DOHH2 (cell line): Measurements from ENCODE around the gene C6orf89.

Source experiments
- H3F3A ChIP-seq: fragments of 200-600 bp; sonication (generic), shearing (Covaris generic); 2 replicates; pipeline ENCODE4 v1.6.0; 2016; ENCODE audit warnings: antibody characterized with exemption, mild to moderate bottlenecking; ENCODE audit not compliant: control insufficient read depth, insufficient read depth
- H3K27ac ChIP-seq: fragments of 200-600 bp; sonication (generic); 2 replicates; pipeline ENCODE4 v1.5.1; 2014; ENCODE audit warnings: low read depth, mild to moderate bottlenecking, low read length, moderate library complexity
- H3K27me3 ChIP-seq: fragments of 200-600 bp; sonication (generic); 2 replicates; pipeline ENCODE4 v1.6.1; 2014; ENCODE audit warnings: mild to moderate bottlenecking, low read length, mixed read lengths; ENCODE audit not compliant: control insufficient read depth
- H3K36me3 ChIP-seq: fragments of 200-600 bp; sonication (generic); 2 replicates; pipeline ENCODE4 v1.6.1; 2014; ENCODE audit warnings: mild to moderate bottlenecking, low read length, moderate library complexity, mixed read lengths; ENCODE audit not compliant: control insufficient read depth
- H3K4me1 ChIP-seq: fragments of 200-600 bp; sonication (generic); 2 replicates; pipeline ENCODE4 v1.6.1; 2014; ENCODE audit warnings: mild to moderate bottlenecking, low read length, mixed read lengths; ENCODE audit not compliant: control insufficient read depth
- H3K4me2 ChIP-seq: fragments of 200-600 bp; sonication (generic); 2 replicates; pipeline ENCODE4 v1.6.0; 2014; ENCODE audit warnings: mild to moderate bottlenecking, low read length, moderate library complexity
- H3K4me3 ChIP-seq: fragments of 200-600 bp; sonication (generic); 2 replicates; pipeline ENCODE4 v1.5.1; 2014; ENCODE audit warnings: mild to moderate bottlenecking, low read length, mixed read lengths
- H3K79me2 ChIP-seq: fragments of 200-600 bp; sonication (generic); 2 replicates; pipeline ENCODE4 v1.6.1; 2014; ENCODE audit warnings: mild to moderate bottlenecking, low read length, mixed read lengths; ENCODE audit not compliant: control insufficient read depth
- H3K9me2 ChIP-seq: fragments of 200-600 bp; sonication (generic); replicated peaks from 2 replicates; pipeline ENCODE4 v1.6.1; 2014; ENCODE audit warnings: mild to moderate bottlenecking, low read length, mixed read lengths; ENCODE audit not compliant: control insufficient read depth
- H3K9me3 ChIP-seq: fragments of 200-600 bp; sonication (generic); 2 replicates; pipeline ENCODE4 v1.6.1; 2014; ENCODE audit warnings: antibody characterized with exemption, low read length, mixed read lengths; ENCODE audit not compliant: control insufficient read depth, insufficient read depth
- H4K20me1 ChIP-seq: fragments of 200-600 bp; sonication (generic); 2 replicates; pipeline ENCODE4 v1.6.0; 2014; ENCODE audit warnings: low read depth, mild to moderate bottlenecking, antibody characterized with exemption, low read length, moderate library complexity; ENCODE audit not compliant: control insufficient read depth, insufficient read depth
- EZH2phosphoT487 ChIP-seq: fragments of 200-600 bp; sonication (generic); IDR thresholded peaks from 2 replicates; pipeline ENCODE4 v1.6.1; 2017; ENCODE audit warnings: borderline replicate concordance, mild to moderate bottlenecking, antibody characterized with exemption, low read length, moderate library complexity, mixed read lengths
- TF ChIP-seq, protein P1 (sequence below): fragments of 200-600 bp; sonication (generic); IDR thresholded peaks from one replicate; pipeline ENCODE4 v1.5.1; 2014; ENCODE audit warnings: antibody characterized with exemption, mild to moderate bottlenecking, low read depth, low read length; ENCODE audit not compliant: poor library complexity, severe bottlenecking

Gene C6orf89

DNA sequence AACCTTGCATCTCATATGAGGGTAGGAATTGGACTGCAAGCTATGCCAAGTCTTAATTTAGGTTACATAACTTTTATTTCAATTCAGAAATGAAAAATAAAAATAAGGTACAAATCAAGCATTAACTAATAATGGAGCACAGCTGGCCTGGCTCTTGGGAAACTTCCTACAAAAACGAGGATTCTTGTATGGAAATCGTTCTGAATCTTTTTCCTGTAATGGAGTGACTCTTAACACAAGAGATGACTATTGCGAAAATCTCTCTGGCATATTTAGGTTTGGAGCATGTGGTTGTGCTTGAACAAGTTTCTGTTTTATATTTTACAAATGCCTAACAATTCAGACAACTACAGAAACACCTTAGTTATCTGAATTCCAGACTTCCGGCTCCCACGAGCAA is 34.8 kb downstream of the C6orf89 start:
- no peak overlapping the region for H3K4me3 ChIP-seq
- H4K20me1 ChIP-seq, result no peaks in the 10 kb centered on the region; the same call in 1 of the 2 replicates
- no peak overlapping the region for H3K27ac ChIP-seq
- H3F3A ChIP-seq, result no peaks in the 10 kb centered on the region
- peaks cover 17% of the 10 kb centered on the region for H3K36me3 ChIP-seq
- no peaks in the 10 kb centered on the region for H3K9me2 ChIP-seq
- no peak for TF ChIP-seq EZH2phosphoT487
- H3K79me2 ChIP-seq, result no peaks in the 10 kb centered on the region
- H3K9me3 ChIP-seq, result no peaks in the 10 kb centered on the region
- H3K27me3 ChIP-seq, result no peaks in the 10 kb centered on the region
- H3K4me2 ChIP-seq, result no peak overlapping the region
- H3K4me1 ChIP-seq, result no peaks in the 10 kb centered on the region

DNA sequence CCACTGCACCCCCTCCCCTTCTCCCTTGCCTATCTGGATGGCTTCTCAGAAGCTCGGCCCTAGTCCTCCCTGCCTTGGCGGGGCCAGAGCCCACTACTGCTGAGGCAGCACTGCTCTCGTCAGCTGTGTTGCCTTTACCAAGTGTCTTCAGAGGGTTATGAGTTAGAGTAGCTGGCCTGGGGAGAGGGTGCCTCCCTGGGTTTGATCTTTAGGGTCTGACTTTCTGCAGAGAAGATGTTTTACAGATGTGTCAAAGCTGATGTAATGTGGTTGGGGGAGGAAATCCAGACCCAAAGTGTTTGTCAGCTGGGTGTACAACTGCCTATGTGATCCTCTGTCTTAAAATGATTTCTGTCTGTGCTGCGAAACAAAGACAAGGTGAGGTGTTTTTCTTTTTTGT is 38.4 kb downstream of the C6orf89 start:
- no peak for TF ChIP-seq EZH2phosphoT487
- TF ChIP-seq, protein P1, sequence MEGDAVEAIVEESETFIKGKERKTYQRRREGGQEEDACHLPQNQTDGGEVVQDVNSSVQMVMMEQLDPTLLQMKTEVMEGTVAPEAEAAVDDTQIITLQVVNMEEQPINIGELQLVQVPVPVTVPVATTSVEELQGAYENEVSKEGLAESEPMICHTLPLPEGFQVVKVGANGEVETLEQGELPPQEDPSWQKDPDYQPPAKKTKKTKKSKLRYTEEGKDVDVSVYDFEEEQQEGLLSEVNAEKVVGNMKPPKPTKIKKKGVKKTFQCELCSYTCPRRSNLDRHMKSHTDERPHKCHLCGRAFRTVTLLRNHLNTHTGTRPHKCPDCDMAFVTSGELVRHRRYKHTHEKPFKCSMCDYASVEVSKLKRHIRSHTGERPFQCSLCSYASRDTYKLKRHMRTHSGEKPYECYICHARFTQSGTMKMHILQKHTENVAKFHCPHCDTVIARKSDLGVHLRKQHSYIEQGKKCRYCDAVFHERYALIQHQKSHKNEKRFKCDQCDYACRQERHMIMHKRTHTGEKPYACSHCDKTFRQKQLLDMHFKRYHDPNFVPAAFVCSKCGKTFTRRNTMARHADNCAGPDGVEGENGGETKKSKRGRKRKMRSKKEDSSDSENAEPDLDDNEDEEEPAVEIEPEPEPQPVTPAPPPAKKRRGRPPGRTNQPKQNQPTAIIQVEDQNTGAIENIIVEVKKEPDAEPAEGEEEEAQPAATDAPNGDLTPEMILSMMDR, result no peak
- Histone ChIP-seq H3K4me3 (no peak overlapping the region), H3K9me3 (no peaks in the 10 kb centered on the region), H3K4me2 (no peak overlapping the region), H3K9me2 (no peaks in the 10 kb centered on the region), H3K4me1 (no peaks in the 10 kb centered on the region), H3K27me3 (no peaks in the 10 kb centered on the region), H3K27ac (no peak overlapping the region), H3K79me2 (no peaks in the 10 kb centered on the region), H4K20me1 (no peaks in the 10 kb centered on the region; the same call in 1 of the 2 replicates), H3F3A (no peaks in the 10 kb centered on the region), H3K36me3 (no peaks in the 10 kb centered on the region; the same call in 1 of the 2 replicates)

DNA sequence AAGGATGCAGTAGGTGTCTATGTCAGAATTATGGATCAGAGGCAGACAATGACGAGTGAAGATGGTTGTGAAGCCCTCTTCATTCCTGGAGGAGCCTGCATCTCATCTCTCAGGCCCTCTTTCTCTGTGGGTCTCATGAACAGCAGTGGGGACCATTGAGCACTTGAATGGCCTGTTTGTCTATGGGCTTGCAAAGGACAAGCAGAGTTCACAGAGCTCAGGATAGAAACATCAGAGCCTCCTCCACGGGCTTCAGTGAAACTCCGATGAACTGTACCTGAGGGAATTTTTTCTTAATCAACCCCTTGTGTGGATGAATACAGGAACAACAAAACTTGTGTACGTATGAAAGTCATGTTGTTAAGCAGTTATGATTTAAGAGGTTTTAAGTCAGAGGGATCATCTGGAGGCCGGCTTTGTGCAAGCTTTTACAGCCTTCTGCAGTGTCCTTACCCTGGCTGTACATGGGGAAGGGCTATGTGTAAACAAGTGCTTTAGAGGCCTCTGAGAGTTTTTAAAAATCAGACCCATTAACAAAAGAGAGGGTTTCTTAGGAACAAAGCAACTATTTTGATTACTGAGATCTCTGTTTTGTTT is 39.1 kb downstream of the C6orf89 start:
- Histone ChIP-seq H3K4me2 (no peak overlapping the region), H3K27me3 (no peaks in the 10 kb centered on the region), H4K20me1 (no peaks in the 10 kb centered on the region; the same call in 1 of the 2 replicates), H3K27ac (no peak overlapping the region), H3K36me3 (no peaks in the 10 kb centered on the region; the same call in 1 of the 2 replicates), H3K9me3 (no peaks in the 10 kb centered on the region), H3K4me1 (no peaks in the 10 kb centered on the region), H3K4me3 (no peak overlapping the region), H3K9me2 (no peaks in the 10 kb centered on the region), H3F3A (no peaks in the 10 kb centered on the region), H3K79me2 (no peaks in the 10 kb centered on the region)
- no peak for TF ChIP-seq EZH2phosphoT487
- TF ChIP-seq, protein P1, result no peak

DNA sequence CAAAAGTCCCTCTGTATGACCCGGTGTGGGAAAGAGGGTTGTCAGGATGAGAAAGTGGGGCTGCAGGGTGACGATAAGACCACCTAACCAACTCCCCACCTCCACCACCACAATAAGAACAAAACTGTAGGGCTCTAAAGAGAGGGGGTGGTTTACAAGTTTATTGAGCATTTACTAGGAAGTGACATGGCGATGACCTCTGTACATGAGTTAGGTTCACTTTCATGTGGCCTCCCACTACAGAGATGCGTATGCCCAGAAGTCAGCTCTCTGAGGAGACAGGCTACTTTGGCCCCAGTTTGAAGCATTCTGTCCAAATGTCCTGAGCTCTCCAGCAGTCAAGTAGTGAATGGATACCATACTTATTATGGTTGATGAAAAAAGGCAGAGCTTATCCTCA is 40.1 kb downstream of the C6orf89 start:
- TF ChIP-seq, protein P1, result no peak
- no peaks in the 10 kb centered on the region for H3F3A ChIP-seq
- H3K9me2 ChIP-seq, result no peaks in the 10 kb centered on the region
- no peak overlapping the region for H3K4me2 ChIP-seq
- H3K36me3 ChIP-seq, result no peaks in the 10 kb centered on the region; the same call in 1 of the 2 replicates
- H3K4me1 ChIP-seq, result no peaks in the 10 kb centered on the region
- no peak overlapping the region for H3K4me3 ChIP-seq
- no peak overlapping the region for H3K27ac ChIP-seq
- H3K9me3 ChIP-seq, result no peaks in the 10 kb centered on the region
- H3K79me2 ChIP-seq, result no peaks in the 10 kb centered on the region
- H3K27me3 ChIP-seq, result no peaks in the 10 kb centered on the region
- H4K20me1 ChIP-seq, result no peaks in the 10 kb centered on the region; the same call in 1 of the 2 replicates
